Measurements from ENCODE around the gene ACP7.

Gene ACP7

DNA sequence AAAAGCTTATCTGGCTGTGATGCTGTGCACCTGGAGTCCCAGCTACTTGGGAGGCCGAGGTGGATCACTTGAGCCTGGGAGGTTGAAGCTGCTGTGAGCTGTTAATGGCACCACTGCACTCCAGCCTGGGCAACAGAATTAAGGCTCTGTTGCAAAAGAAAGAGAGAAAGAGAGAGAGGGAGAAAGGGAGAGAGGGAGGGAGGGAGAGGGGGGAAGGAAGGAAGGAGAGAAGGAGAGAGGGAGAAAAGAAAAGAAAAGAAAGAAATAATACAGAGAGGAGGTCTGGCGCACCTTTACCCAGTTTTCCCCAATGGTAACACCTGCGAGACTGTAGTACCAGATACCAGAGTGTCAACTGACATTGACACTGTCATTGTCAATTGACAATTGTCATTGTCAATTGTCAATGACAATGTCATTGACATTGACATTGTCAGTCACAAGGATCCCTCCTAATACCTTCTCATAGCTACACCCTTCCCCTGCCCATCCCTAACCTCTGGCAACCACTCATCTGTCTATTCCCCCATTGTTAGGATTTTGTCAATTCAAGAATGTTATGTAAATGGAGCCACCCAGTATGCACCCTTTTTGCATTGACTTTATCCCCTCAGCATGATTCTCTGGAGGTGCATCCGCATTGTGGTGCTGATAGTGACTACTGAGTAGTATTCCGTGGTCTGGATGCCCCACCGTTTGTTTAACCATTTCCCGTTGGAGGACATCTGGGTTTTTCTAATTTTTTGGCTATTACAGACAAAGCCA is 62.7 kb downstream of the ACP7 start:
- WGBS (ENCODE audit: insufficient coverage): 87% methylated on average over 6 of the region's 7 CpGs
- Histone ChIP-seq H3K36me3 (ENCODE audit: control insufficient read depth in 4 of 4, insufficient read depth in 4 of 4, low read length in 3 of 4) (peaks cover 0 to 7% (median 1%) of the 10 kb centered on the region in 4 experiments), H3K4me3 (ENCODE audit: control insufficient read depth in 1 of 7, extremely low read depth in 1 of 7, insufficient read depth in 4 of 7, low read depth in 2 of 7, low read length in 6 of 7) (no peak overlapping the region), H3K4me1 (ENCODE audit: control extremely low read depth in 1 of 4, control insufficient read depth in 4 of 4, insufficient read depth in 4 of 4, low read length in 3 of 4) (peaks cover 2 to 53% (median 49%) of the 10 kb centered on the region in 4 experiments), H3K27ac (ENCODE audit: insufficient read depth in 1 of 2, low read depth in 1 of 2, low read length in 2 of 2, poor library complexity in 1 of 2, severe bottlenecking in 2 of 2) (no peak overlapping the region), H3K27me3 (replicated peaks in 2 of 5; ENCODE audit: control insufficient read depth in 4 of 5, insufficient read depth in 5 of 5, low read length in 4 of 5) (no peaks in the 10 kb centered on the region), H3K9me3 (ENCODE audit: control extremely low read depth in 1 of 5, control insufficient read depth in 4 of 5, insufficient read depth in 2 of 5, low read depth in 1 of 5, low read length in 4 of 5) (peaks cover 0 to 6% (median 2%) of the 10 kb centered on the region in 5 experiments)
- CTCF ChIA-PET: interaction anchor here (1.2 to 3.5 kb wide), 6 partner anchors 9 to 183 kb away, joined by 4 to 33 read pairs (median 6); partner anchors contain the start of gene PAK4
- no peak for DNase-seq
- POLR2A ChIA-PET: no interaction called here

DNA sequence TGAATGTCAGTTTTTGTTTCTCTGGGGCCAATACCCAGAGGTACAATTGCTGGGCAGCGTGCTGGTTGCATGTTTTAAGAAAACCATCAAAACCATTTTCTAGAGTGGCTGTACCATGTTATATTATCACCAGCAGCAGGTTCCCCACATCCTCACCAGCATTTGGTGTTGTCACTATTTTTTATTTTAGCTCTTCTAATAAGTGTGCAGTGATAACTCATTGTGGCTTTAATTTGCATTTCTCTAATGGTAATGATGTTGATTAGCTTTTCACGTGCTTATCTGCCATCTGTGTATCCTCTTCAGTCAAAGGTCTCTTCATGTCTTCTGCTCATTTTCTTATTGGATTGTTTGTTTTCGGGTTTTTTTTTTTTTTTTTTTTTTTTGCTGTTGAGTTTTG is 63.3 kb downstream of the ACP7 start:
- H3K27ac ChIP-seq (ENCODE audit: insufficient read depth in 1 of 2, low read depth in 1 of 2, low read length in 2 of 2, poor library complexity in 1 of 2, severe bottlenecking in 2 of 2): no peak overlapping the region
- H3K4me3 ChIP-seq (ENCODE audit: control insufficient read depth in 1 of 7, extremely low read depth in 1 of 7, insufficient read depth in 4 of 7, low read depth in 2 of 7, low read length in 6 of 7): no peak overlapping the region
- ChIA-PET POLR2A (no interaction called here), CTCF (interaction anchor here (1.3 kb wide), 1 partner anchor 14 kb away, joined by 4 read pairs; no protein-coding TSS in a partner anchor)
- H3K4me1 ChIP-seq (ENCODE audit: control extremely low read depth in 1 of 4, control insufficient read depth in 4 of 4, insufficient read depth in 4 of 4, low read length in 3 of 4): peaks cover 2 to 47% (median 43%) of the 10 kb centered on the region in 4 experiments
- DNase-seq: no peak
- peaks cover 0 to 7% (median 1%) of the 10 kb centered on the region in 4 experiments for H3K36me3 ChIP-seq (ENCODE audit: control insufficient read depth in 4 of 4, insufficient read depth in 4 of 4, low read length in 3 of 4)
- no peaks in the 10 kb centered on the region for H3K27me3 ChIP-seq (replicated peaks in 2 of 5; ENCODE audit: control insufficient read depth in 4 of 5, insufficient read depth in 5 of 5, low read length in 4 of 5)
- WGBS (ENCODE audit: insufficient coverage): no CpG with 5 or more reads among the region's 3 CpGs
- H3K9me3 ChIP-seq (ENCODE audit: control extremely low read depth in 1 of 5, control insufficient read depth in 4 of 5, insufficient read depth in 2 of 5, low read depth in 1 of 5, low read length in 4 of 5): peaks cover 0 to 6% (median 2%) of the 10 kb centered on the region in 5 experiments

DNA sequence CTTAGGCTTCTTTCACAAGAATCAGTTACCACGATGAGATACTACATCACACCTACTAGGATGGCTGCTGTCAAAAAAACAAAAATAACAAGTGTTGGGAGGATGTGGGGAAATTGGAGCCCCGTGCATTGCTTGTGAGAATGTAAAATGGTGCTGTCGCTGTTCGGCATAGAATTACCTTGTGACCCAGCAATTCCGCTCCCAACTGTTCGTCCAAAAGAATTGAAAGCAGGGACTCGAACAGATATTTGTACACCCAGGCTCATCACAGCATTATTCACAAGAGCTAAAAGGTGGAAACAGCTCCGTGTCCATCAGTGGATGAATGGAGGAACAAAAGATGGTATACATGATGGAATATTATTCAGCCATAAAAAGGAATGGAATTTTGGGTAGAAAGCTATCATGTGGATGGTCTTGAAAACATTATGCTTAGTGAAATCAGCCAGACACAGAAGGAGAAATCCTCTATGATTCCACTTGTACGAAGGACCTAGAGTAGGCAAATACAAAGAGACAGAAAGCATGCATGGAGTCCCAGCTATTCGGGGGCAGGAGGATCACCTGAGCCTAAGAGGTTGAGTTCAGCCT is 64.9 kb downstream of the ACP7 start:
- CTCF ChIA-PET: interaction anchor here (0.9 to 3.6 kb wide), 4 partner anchors 10 to 39 kb away, joined by 3 to 16 read pairs (median 6); no protein-coding TSS in a partner anchor
- Histone ChIP-seq H3K36me3 (ENCODE audit: control insufficient read depth in 4 of 4, insufficient read depth in 4 of 4, low read length in 3 of 4) (peaks cover 0 to 7% (median 1%) of the 10 kb centered on the region in 4 experiments), H3K9me3 (ENCODE audit: control extremely low read depth in 1 of 5, control insufficient read depth in 4 of 5, insufficient read depth in 2 of 5, low read depth in 1 of 5, low read length in 4 of 5) (peaks cover 0 to 6% (median 2%) of the 10 kb centered on the region in 5 experiments), H3K4me1 (ENCODE audit: control extremely low read depth in 1 of 4, control insufficient read depth in 4 of 4, insufficient read depth in 4 of 4, low read length in 3 of 4) (peaks cover 2 to 38% (median 35%) of the 10 kb centered on the region in 4 experiments), H3K27me3 (replicated peaks in 2 of 5; ENCODE audit: control insufficient read depth in 4 of 5, insufficient read depth in 5 of 5, low read length in 4 of 5) (no peaks in the 10 kb centered on the region), H3K4me3 (ENCODE audit: control insufficient read depth in 1 of 7, extremely low read depth in 1 of 7, insufficient read depth in 4 of 7, low read depth in 2 of 7, low read length in 6 of 7) (no peak overlapping the region), H3K27ac (ENCODE audit: insufficient read depth in 1 of 2, low read depth in 1 of 2, low read length in 2 of 2, poor library complexity in 1 of 2, severe bottlenecking in 2 of 2) (no peak overlapping the region)
- no peak for DNase-seq
- POLR2A ChIA-PET: no interaction called here
- 97% methylated on average over 8 of the region's 10 CpGs for WGBS (ENCODE audit: insufficient coverage)

- Histone ChIP-seq H3K4me1 (ENCODE audit: control extremely low read depth in 1 of 4, control insufficient read depth in 4 of 4, insufficient read depth in 4 of 4, low read length in 3 of 4) (peaks cover 0 to 32% (median 28%) of the 10 kb centered on the region in 4 experiments), H3K9me3 (ENCODE audit: control extremely low read depth in 1 of 5, control insufficient read depth in 4 of 5, insufficient read depth in 2 of 5, low read depth in 1 of 5, low read length in 4 of 5) (peaks cover 0 to 6% (median 2%) of the 10 kb centered on the region in 5 experiments), H3K27me3 (replicated peaks in 2 of 5; ENCODE audit: control insufficient read depth in 4 of 5, insufficient read depth in 5 of 5, low read length in 4 of 5) (no peaks in the 10 kb centered on the region), H3K4me3 (ENCODE audit: control insufficient read depth in 1 of 7, extremely low read depth in 1 of 7, insufficient read depth in 4 of 7, low read depth in 2 of 7, low read length in 6 of 7) (no peak overlapping the region), H3K27ac (ENCODE audit: insufficient read depth in 1 of 2, low read depth in 1 of 2, low read length in 2 of 2, poor library complexity in 1 of 2, severe bottlenecking in 2 of 2) (no peak overlapping the region), H3K36me3 (ENCODE audit: control insufficient read depth in 4 of 4, insufficient read depth in 4 of 4, low read length in 3 of 4) (peaks cover 0 to 7% (median 1%) of the 10 kb centered on the region in 4 experiments)
- ChIA-PET POLR2A (no interaction called here), CTCF (interaction anchor here (0.9 to 3.6 kb wide), 3 partner anchors 11 to 28 kb away, joined by 3 to 16 read pairs (median 8); partner anchors contain the start of gene PAK4)
- DNase-seq: no peak
- WGBS (ENCODE audit: insufficient coverage): 91% methylated on average over 7 of the region's 8 CpGs
Measured at GRCh38 chr19:39150235-39150634, 66.1 kb downstream of the ACP7 start.

- WGBS (ENCODE audit: insufficient coverage): 78% methylated on average over 22 of the region's 26 CpGs
- peaks cover 0 to 25% (median 21%) of the 10 kb centered on the region in 4 experiments for H3K4me1 ChIP-seq (ENCODE audit: control extremely low read depth in 1 of 4, control insufficient read depth in 4 of 4, insufficient read depth in 4 of 4, low read length in 3 of 4)
- peaks cover 0 to 6% (median 2%) of the 10 kb centered on the region in 5 experiments for H3K9me3 ChIP-seq (ENCODE audit: control extremely low read depth in 1 of 5, control insufficient read depth in 4 of 5, insufficient read depth in 2 of 5, low read depth in 1 of 5, low read length in 4 of 5)
- H3K4me3 ChIP-seq (ENCODE audit: control insufficient read depth in 1 of 7, extremely low read depth in 1 of 7, insufficient read depth in 4 of 7, low read depth in 2 of 7, low read length in 6 of 7): no peak overlapping the region
- H3K27ac ChIP-seq (ENCODE audit: insufficient read depth in 1 of 2, low read depth in 1 of 2, low read length in 2 of 2, poor library complexity in 1 of 2, severe bottlenecking in 2 of 2): no peak overlapping the region
- peaks cover 0 to 7% (median 1%) of the 10 kb centered on the region in 4 experiments for H3K36me3 ChIP-seq (ENCODE audit: control insufficient read depth in 4 of 4, insufficient read depth in 4 of 4, low read length in 3 of 4)
- POLR2A ChIA-PET: no interaction called here
- DNase-seq: no peak
- CTCF ChIA-PET: interaction anchor here (0.6 to 3.6 kb wide), 4 partner anchors 11 to 1244 kb away, joined by 3 to 16 read pairs (median 6); no protein-coding TSS in a partner anchor
- no peaks in the 10 kb centered on the region for H3K27me3 ChIP-seq (replicated peaks in 2 of 5; ENCODE audit: control insufficient read depth in 4 of 5, insufficient read depth in 5 of 5, low read length in 4 of 5)
Measured at GRCh38 chr19:39150807-39151600, 66.8 kb downstream of the ACP7 start.

DNA sequence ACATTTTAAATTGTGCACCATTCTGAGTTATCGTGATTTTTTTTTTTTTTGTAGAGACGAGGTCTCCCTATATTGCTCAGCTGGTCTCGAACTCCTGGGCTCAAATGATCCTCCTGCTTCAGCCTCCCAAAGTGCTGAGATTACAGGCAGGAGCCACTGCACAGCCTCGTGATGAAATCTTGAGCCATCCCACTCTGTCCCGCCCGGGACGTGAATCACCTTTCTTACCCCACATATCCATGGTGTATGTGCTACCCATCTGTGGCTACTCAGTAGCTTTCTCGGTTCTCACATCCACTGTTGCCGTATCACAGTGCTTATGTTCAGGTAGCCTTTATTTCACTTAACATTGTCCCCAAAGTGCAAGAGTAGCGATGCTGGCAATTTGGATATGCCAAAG is 67.9 kb downstream of the ACP7 start:
- CTCF ChIA-PET: interaction anchor here (0.6 to 3.6 kb wide), 4 partner anchors 30 to 1245 kb away, joined by 3 to 16 read pairs (median 3); no protein-coding TSS in a partner anchor

More for the DNA sequence above, 67.9 kb downstream of the ACP7 start:
- no peak for DNase-seq
- peaks cover 0 to 7% (median 1%) of the 10 kb centered on the region in 4 experiments for H3K36me3 ChIP-seq (ENCODE audit: control insufficient read depth in 4 of 4, insufficient read depth in 4 of 4, low read length in 3 of 4)
- H3K4me3 ChIP-seq (ENCODE audit: control insufficient read depth in 1 of 7, extremely low read depth in 1 of 7, insufficient read depth in 4 of 7, low read depth in 2 of 7, low read length in 6 of 7): no peak overlapping the region
- POLR2A ChIA-PET: no interaction called here
- peaks cover 0 to 28% (median 17%) of the 10 kb centered on the region in 4 experiments for H3K4me1 ChIP-seq (ENCODE audit: control extremely low read depth in 1 of 4, control insufficient read depth in 4 of 4, insufficient read depth in 4 of 4, low read length in 3 of 4)
- H3K27me3 ChIP-seq (replicated peaks in 2 of 5; ENCODE audit: control insufficient read depth in 4 of 5, insufficient read depth in 5 of 5, low read length in 4 of 5): no peaks in the 10 kb centered on the region
- WGBS (ENCODE audit: insufficient coverage): 95% methylated on average over 8 of the region's 10 CpGs
- no peak overlapping the region for H3K27ac ChIP-seq (ENCODE audit: insufficient read depth in 1 of 2, low read depth in 1 of 2, low read length in 2 of 2, poor library complexity in 1 of 2, severe bottlenecking in 2 of 2)
- peaks cover 0 to 6% (median 2%) of the 10 kb centered on the region in 5 experiments for H3K9me3 ChIP-seq (ENCODE audit: control extremely low read depth in 1 of 5, control insufficient read depth in 4 of 5, insufficient read depth in 2 of 5, low read depth in 1 of 5, low read length in 4 of 5)

Data from common myeloid progenitor, CD34-positive (primary cell).